Epithelial cell of proximal tubule (primary cell): ENCODE data around the gene KCNJ5. TPM values are rescaled to one million over a fixed set of nuclear protein-coding genes. Genes with fewer than 3 reads are reported as not detected.

ENCODE experiments used
- DNase-seq: peaks from one replicate; pipeline ENCODE4 v3.0.0-alpha.2; 2011; ENCODE audit warnings: low read depth
- H3K4me3 ChIP-seq: 2 replicates; pipeline ENCODE4 v1.5.1; 2011; ENCODE audit warnings: low read depth, mild to moderate bottlenecking, low read length
- CTCF ChIP-seq: conservative IDR thresholded peaks from 2 replicates; pipeline ENCODE4 v1.5.1; 2012; ENCODE audit warnings: low read depth, mild to moderate bottlenecking, low read length
- total RNA-seq: library from RNA; depleted of rRNA; stranded (reverse); fragments of >200 nt; gene quantifications from 2 replicates; pipeline ENCODE4 v1.2.3, GENCODE V29; 2015

KCNJ5 gene
- total RNA-seq: 0.22 and 0.23 TPM in 2 replicates

DNA sequence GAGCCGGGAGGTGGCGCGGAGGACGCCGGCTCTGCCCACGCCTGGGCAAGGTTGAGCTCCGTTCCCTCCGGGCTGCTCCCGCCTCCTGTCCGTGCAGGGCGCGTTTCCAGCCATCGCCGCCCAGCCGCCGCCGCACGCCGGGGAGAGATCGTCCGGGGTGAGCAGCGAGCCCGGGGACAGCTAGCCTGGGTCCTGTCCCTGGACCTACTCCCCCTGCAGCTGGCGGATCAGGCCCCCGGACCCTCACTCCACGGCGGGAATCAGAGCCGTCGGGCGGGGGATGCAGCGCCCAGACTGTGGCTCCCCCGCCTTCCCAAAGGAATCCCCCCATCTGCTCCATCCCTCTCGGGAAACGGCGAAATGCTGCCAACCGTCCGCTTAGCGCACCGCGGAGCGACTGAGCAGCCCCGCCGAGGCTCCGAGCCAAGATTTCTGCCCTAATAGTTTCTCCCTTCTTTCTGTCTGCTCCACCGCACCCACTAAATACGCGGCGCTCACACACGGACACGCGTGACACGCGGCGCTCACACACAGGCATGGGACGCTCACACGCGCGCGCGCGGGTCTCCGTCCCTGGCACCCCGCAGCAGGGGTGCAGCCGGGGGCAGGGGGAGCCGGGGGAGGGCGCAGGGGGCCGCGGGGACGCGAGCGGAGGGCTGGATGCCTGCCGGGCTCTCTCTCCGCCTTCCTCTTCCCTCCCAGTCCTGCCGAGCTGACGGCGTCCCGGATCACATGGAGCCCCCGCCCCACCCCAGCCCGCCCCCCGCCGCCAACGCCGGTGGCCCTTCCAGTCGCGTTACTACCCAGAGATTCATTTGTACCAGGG, at the start of gene KCNJ5:
TSS of gene KCNJ5 (plus strand) at position 814 of the 826 bp plus-strand sequence. CDS start 19,918 bp downstream, outside the sequence.
- peak; percentile 6 for TF ChIP-seq CTCF
- DNase-seq: no peak
- peak within 1 kb of the TSS; percentile 45 for H3K4me3 ChIP-seq

DNA sequence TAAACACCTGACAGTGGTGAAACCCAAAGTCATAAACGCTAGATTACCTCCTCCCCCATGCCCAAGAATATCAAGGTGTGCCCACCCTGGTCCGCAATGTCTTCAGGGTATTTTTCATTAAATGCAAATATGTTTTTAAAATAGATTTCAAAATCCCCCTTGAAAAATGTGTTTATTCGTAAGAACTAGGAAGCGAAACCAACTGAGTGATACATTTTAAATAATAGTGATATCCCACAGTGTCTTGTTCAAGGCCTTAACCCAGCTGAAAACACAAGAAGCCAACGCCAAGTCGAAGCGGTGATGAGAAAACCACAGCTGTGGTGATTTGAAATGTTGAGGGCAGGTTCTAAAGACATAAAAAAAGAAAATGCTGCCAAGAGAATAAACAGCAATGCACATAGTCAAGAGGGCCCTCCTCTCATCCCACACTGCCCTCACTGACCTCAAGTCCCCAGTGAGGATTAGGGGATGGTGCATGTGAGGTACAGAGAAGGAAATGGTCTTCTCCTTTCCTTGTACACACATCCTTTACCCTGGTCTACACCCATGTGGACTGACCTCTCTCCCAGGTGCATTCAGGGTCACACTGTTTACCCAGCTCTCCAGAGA, 49.6 kb upstream of the KCNJ5 start:
- no peak for DNase-seq
- TF ChIP-seq CTCF: no peak
- no peak overlapping the region for H3K4me3 ChIP-seq

GRCh38 chr11:128843198-128843785, 47.9 kb upstream of the KCNJ5 start:
- no peak for TF ChIP-seq CTCF
- DNase-seq: no peak
- no peak overlapping the region for H3K4me3 ChIP-seq

GRCh38 chr11:128845334-128845780, 45.8 kb upstream of the KCNJ5 start:
- no peak overlapping the region for H3K4me3 ChIP-seq
- no peak for DNase-seq
- TF ChIP-seq CTCF: no peak

- TF ChIP-seq CTCF: no peak
- H3K4me3 ChIP-seq: no peak overlapping the region
- no peak for DNase-seq
Measured at GRCh38 chr11:128846985-128847384, 44.2 kb upstream of the KCNJ5 start.

DNA sequence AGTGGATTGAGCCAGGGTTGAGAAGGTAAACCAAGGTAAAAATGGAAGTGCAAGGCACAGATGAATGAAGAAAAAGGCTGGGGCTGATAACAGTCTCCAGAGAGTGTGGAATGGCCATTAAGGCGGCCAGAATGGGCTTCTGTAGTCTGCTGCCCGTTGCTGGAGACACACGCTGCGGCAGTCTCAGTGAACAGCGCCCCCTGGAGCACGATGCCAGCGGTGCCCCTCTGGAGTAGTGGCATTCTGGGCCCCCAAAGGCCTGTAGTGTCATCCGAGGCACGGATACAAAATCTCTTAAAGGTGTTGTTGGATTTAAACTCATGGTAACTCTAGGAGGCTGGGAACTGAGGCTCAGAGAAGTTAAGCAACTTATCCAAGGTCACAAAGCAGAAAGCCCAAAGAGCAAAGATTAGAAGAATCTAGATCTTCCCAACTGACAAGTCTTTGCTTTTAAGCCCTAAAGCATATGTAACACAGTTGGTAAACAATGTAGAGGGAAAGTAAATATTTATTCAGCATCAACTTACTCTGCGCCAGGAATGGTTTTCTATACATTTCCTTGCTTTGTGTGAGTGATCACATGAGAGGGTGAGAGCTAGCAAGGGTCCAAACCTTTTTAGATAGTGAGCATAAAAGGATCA, 42.2 kb upstream of the KCNJ5 start:
- TF ChIP-seq CTCF: peak; percentile 82
- H3K4me3 ChIP-seq: no peak overlapping the region
- DNase-seq: no peak
